ENCODE results near the gene WDFY3.

The WDFY3 gene

GRCh38 chr4:84878546-84878945, 87.9 kb downstream of the WDFY3 start:
- Histone ChIP-seq H3K27me3 (ENCODE audit: insufficient read depth, poor library complexity, severe bottlenecking) (no peaks in the 10 kb centered on the region), H3K4me3 (replicated peaks; ENCODE audit: insufficient read depth, low read length) (no peak overlapping the region), H3K27ac (replicated peaks) (no peak overlapping the region)
- DNase-seq (ENCODE audit: low read depth in 1 of 2, low spot score in 1 of 2), result no peak
- TF ChIP-seq GABPA (IDR thresholded peaks at IDR 0.05; ENCODE audit: low read depth), result no peak
- no peak for TF ChIP-seq POLR2AphosphoS5 (IDR thresholded peaks at IDR 0.05; ENCODE audit: low read depth)
- no peak for TF ChIP-seq SPI1 (IDR thresholded peaks at IDR 0.05; ENCODE audit: borderline replicate concordance, low read depth)
- no peak for TF ChIP-seq CTCF (IDR thresholded peaks at IDR 0.05; ENCODE audit: insufficient read depth, low read length)
- no peak for TF ChIP-seq REST (IDR thresholded peaks at IDR 0.05; ENCODE audit: insufficient replicate concordance, low read depth)

DNA sequence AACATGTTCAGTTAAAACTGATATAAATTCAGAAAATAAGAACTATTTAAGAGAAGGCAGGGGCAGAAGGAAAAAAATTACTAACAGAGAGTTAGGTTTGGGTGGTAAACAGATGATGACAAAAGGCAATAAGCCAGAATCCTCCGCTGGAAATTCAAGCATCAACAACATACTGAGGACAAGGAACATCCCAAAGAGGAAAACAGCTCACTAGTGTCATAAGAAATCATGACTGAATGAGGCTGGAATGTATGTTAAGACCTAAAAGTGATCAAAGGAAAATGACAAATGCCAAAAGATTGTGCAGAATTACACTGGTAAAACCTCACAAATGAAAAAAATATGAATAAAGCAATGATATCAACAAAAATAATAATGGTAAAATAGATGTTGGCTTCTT, 88.4 kb downstream of the WDFY3 start:
- H3K27me3 ChIP-seq (ENCODE audit: insufficient read depth, poor library complexity, severe bottlenecking), result no peaks in the 10 kb centered on the region
- DNase-seq (ENCODE audit: low read depth in 1 of 2, low spot score in 1 of 2), result no peak
- TF ChIP-seq REST (IDR thresholded peaks at IDR 0.05; ENCODE audit: insufficient replicate concordance, low read depth) (no peak), GABPA (IDR thresholded peaks at IDR 0.05; ENCODE audit: low read depth) (no peak)
- H3K27ac ChIP-seq (replicated peaks), result no peak overlapping the region
- H3K4me3 ChIP-seq (replicated peaks; ENCODE audit: insufficient read depth, low read length), result no peak overlapping the region

DNA sequence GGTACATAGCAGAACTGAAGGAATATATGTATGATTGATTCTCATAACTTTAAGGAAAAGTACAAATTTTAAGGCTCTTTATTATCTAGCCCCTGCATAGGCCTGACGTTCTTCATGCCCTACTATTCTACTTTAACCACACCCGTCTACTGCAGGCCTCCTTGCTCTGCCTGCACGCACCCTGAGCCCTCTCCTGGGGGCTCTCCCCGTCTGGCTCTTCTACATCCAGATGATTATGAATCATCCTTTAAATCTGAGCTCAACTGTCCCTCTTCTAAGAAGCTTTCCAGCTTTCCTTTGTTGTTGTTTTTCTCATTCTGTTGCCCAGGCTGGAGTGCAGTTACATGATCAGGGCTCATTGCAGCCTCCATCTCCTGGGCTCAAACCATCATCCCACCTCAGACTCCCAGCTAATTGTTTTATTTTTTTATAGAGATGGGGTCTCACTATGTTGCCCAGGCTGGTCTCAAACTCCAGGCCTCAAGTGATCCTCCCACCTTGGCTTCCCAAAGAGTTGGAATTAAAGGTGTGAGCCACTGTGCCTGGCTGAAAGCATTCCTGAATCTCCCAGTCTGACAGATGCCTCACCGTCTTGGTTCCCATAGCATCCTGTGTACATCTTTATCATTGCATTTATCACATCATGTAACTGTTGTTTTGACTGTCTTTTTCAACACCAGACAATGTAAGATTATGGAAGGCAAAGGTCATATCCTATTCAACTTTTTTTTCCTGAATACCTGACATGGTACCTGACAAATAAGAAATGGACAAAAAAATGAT, 89.2 kb downstream of the WDFY3 start:
- no peak overlapping the region for H3K27ac ChIP-seq (replicated peaks)
- no peak for TF ChIP-seq GABPA (IDR thresholded peaks at IDR 0.05; ENCODE audit: low read depth)
- TF ChIP-seq POLR2AphosphoS5 (IDR thresholded peaks at IDR 0.05; ENCODE audit: low read depth), result no peak
- no peak for TF ChIP-seq REST (IDR thresholded peaks at IDR 0.05; ENCODE audit: insufficient replicate concordance, low read depth)
- TF ChIP-seq CTCF (IDR thresholded peaks at IDR 0.05; ENCODE audit: insufficient read depth, low read length), result no peak
- no peak for DNase-seq (ENCODE audit: low read depth in 1 of 2, low spot score in 1 of 2)
- no peak overlapping the region for H3K4me3 ChIP-seq (replicated peaks; ENCODE audit: insufficient read depth, low read length)
- H3K27me3 ChIP-seq (ENCODE audit: insufficient read depth, poor library complexity, severe bottlenecking), result no peaks in the 10 kb centered on the region

All from HL-60 (cell line).